ENCODE results near the gene GATC. TPM values are rescaled to one million over a fixed set of nuclear protein-coding genes. Genes with fewer than 3 reads are reported as not detected.
"Not testable (repeated sequence)": the region's sequence is repeated elsewhere in the genome, so short reads cannot be mapped to it uniquely, and the experiment has no call there.

Gene GATC
- total RNA-seq, 1 experiment from 2014 or later = 38.0 TPM

DNA sequence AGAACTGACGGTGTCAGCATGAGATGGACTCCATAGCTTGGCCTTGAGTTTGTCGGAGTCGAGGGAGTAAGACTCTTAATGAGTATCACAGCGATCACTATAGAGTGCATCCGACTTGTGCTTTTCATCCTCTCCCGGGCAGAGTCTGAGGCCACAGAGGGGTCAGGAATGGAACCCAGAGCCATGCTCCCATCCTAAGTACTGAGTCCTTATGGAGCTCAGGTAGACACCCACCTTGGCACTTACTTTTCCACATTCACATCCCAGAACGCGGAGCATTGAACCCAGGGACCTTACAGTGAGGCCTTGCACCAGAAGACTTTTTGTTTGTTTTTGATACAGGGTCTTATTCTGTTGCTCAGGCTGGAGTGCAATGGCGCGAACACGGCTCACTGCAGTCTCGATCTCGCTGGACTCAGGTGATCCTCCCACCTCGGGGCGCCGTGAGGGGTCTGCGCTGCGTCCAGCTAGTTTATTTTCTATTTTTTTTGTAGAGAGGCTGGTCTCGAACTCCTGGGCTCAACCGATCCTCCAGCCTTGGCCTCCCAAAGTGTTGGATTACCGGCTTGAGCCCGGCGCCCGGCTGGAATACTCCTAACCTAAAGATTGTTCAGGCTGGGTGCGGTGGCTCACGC, 24.0 kb downstream of the GATC start:
- no peak for DNase-seq (ENCODE audit: low spot score)

DNA sequence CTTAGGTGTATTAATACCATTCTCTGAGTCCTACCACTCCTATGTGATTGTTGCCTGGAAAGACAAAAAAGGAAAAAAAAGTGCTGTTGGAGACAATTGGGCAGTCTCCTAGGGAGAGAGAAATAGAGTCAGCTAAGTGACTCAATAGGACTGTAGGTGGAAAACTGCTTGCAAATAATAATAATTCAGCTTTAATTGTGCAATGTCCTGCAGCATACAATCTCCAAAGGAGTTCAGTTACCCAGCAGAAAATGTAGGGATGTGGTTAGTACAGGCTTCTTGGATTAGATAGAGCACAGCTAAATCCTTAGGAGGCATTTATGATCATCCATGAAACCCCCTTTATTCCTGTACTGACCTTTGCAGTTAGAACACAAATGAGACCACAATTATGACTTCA, 26.3 kb downstream of the GATC start:
- no peak for DNase-seq (ENCODE audit: low spot score)

GRCh38 chr12:120473807-120474615, 27.8 kb downstream of the GATC start:
- no peak for DNase-seq (ENCODE audit: low spot score)

- DNase-seq (ENCODE audit: low spot score) = peak; percentile 90
Observed at GRCh38 chr12:120474616-120474960, 28.3 kb downstream of the GATC start.

GRCh38 chr12:120475643-120476042, 29.4 kb downstream of the GATC start:
- no peak for DNase-seq (ENCODE audit: low spot score)

DNA sequence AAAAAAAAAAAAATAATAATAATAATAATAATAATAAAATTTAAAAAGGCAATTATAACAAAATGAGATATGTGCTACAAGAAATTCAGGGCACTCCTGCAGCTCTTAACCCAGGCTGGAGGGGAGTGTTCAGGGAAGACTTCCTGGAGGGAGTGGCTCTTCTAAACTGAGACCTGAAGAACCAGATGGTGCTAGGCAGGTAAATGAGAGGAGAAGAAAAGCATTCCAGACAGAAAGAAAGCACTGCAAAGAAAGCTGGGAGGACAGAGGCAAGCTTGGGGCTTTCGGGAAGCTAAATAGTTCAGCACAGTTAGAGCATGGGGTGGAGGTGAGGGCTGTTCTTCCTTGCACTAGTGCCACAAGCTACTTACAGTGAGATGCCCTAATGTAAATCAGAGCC, 33.2 kb downstream of the GATC start:
- no peak for DNase-seq (ENCODE audit: low spot score)

DNA sequence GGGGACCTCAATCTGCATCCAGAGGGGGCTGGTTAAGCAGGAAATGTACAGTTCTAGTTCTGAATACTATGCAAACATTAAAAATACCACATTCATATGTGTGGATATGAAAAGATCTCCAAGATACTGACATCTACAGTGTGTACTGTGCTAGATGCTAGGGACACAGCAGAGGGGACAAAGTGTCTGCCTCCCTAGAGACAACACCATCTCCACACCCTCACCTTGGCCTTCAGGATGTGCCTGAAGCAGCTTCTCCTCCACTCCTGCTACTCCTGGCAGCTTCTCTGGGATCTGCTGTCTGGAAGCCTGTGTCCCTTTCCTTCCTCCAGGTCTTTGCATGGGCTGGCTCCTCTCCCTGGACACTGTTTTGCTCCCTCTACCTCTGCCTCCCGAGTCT, 34.0 kb downstream of the GATC start:
- DNase-seq (ENCODE audit: low spot score) = no peak

- no peak for DNase-seq (ENCODE audit: low spot score)
Observed at GRCh38 chr12:120481022-120481767, 35.0 kb downstream of the GATC start.

- DNase-seq (ENCODE audit: low spot score) = no peak
Observed at GRCh38 chr12:120483621-120484020, 37.4 kb downstream of the GATC start.

- DNase-seq (ENCODE audit: low spot score) = no peak
Observed at GRCh38 chr12:120485961-120486881, 40.0 kb downstream of the GATC start.

GRCh38 chr12:120487552-120487951, 41.3 kb downstream of the GATC start:
- DNase-seq (ENCODE audit: low spot score) = not testable (repeated sequence)

- DNase-seq (ENCODE audit: low spot score) = no peak
Observed at GRCh38 chr12:120488057-120488640, 41.9 kb downstream of the GATC start.

DNA sequence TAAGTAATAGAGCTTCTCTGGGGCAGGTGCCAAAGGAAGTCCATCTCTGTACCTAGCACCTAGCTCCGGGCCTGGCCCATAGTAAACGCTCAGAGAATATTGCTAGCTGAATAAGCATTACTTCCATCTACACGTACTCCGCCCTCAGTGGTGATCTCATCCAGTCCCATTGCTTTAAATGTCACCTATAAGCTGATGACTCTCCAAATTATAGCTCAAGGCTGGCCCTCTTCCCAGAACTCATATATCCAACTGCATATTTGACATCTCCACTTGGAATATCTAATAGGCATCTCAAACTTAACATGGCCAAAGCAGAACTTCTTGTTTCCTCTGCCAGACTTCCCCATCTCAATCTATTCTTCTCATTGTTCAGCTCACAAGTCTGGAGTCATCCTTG, 42.8 kb downstream of the GATC start:
- no peak for DNase-seq (ENCODE audit: low spot score)

- no peak for DNase-seq (ENCODE audit: low spot score)
Observed at GRCh38 chr12:120490325-120490724, 44.1 kb downstream of the GATC start.

- no peak for DNase-seq (ENCODE audit: low spot score)
Observed at GRCh38 chr12:120490833-120491512, 44.7 kb downstream of the GATC start.

DNA sequence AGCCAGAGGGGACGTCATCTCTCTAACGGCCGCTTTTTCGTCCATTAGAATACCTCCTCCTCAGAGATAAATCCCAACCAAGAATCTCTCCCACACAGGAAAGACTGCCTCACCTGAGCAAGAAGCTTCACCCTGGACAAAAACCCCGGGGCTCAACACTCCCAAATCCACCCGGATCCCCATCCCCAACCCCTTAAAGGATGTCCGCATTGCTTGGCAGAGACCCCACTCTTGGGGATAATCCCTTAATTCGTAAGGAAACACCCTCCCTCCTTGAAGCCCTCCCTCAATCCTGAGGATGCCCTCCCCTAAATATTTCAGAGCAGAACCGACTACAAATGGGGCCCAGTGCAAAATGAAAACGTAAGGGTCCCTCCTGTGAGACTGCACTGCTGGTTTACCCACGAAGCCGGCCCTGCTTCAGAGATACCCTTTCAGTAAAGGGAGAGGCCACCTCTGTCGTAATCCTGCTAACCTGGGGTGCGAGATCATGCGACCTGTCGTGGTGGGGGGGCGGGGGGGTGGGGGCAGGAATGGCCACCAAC, 49.0 kb downstream of the GATC start:
- no peak for DNase-seq (ENCODE audit: low spot score)

DNA sequence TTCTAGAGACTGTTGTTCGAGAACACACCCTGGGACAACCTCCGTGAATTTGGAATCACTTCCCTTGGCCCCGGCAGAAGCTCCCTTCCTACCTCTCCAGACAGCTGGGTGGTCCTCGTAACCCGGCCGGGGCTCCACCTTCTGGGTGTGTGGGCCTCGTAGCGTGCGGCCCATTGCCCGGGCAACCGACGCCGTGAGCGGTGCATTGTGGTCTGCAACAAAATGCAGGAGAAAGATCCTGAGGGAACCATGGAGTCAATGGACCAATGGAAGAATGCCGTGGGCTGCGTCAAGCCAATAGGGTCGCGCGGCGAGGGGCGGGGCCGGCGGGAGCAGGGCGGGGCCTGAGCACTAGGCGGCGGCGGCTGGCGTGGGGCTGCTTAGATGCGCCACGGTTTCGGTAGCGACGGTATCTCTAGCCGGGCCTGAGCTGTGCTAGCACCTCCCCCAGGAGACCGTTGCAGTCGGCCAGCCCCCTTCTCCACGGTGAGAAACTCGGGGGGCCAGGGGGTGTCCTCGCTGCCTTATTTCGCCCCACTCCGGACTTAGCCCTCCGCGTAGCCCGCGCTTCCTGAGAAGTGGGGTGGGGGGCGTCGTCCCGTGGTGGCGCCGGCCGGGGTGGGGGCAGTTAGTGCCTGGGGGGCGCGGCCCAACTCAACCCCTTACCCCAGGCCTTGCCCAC, 49.6 kb downstream of the GATC start, which contains the start of gene DYNLL1:
DYNLL1 (plus strand) TSS at position 383 of the 682 bp plus-strand sequence. CDS start 309 bp downstream, outside the sequence.
- DNase-seq (ENCODE audit: low spot score) = peak; percentile 99

- DNase-seq (ENCODE audit: low spot score) = peak; percentile 37
Observed at GRCh38 chr12:120496413-120497340, 50.4 kb downstream of the GATC start.
